Endothelial cell of umbilical vein (primary cell): Measurements from ENCODE around the gene SDE2.

Experiments used
- EZH2 ChIP-seq: IDR thresholded peaks from 2 replicates; pipeline ENCODE4 v1.6.1; 2012; ENCODE audit warnings: borderline replicate concordance, low read depth, mild to moderate bottlenecking, moderate library complexity, low read length, inconsistent platforms; ENCODE audit not compliant: severe bottlenecking
- GATA2 ChIP-seq: IDR thresholded peaks from 2 replicates; pipeline ENCODE4 v1.7.0; 2011; ENCODE audit warnings: low read depth, mild to moderate bottlenecking, moderate library complexity, mixed read lengths, low read length; ENCODE audit not compliant: insufficient read length, insufficient read depth
- POLR2A ChIP-seq: IDR thresholded peaks from 2 replicates; pipeline ENCODE4 v1.6.1; 2012; ENCODE audit warnings: low read depth, mild to moderate bottlenecking, control low read depth, low read length
- POLR2AphosphoS5 ChIP-seq: IDR thresholded peaks from 2 replicates; pipeline ENCODE4 v1.6.1; 2012; ENCODE audit warnings: low read depth, mild to moderate bottlenecking, control low read depth, low read length, moderate library complexity; ENCODE audit not compliant: insufficient read depth
- TF ChIP-seq, protein P1 (sequence below), 2 donors: IDR thresholded peaks; 1 replicate in 1 of 2; 2 replicates in 1 of 2; pipeline ENCODE4 v1.5.1; 2011; ENCODE audit warnings: low read length in 2 of 2, mild to moderate bottlenecking in 2 of 2, moderate library complexity in 2 of 2, control low read depth in 1 of 2, inconsistent platforms in 1 of 2, low read depth in 1 of 2; ENCODE audit not compliant: insufficient read depth in 1 of 2; ENCODE audit errors: extremely low read depth in 1 of 2

- no peak for TF ChIP-seq POLR2AphosphoS5
- TF ChIP-seq, protein P1, sequence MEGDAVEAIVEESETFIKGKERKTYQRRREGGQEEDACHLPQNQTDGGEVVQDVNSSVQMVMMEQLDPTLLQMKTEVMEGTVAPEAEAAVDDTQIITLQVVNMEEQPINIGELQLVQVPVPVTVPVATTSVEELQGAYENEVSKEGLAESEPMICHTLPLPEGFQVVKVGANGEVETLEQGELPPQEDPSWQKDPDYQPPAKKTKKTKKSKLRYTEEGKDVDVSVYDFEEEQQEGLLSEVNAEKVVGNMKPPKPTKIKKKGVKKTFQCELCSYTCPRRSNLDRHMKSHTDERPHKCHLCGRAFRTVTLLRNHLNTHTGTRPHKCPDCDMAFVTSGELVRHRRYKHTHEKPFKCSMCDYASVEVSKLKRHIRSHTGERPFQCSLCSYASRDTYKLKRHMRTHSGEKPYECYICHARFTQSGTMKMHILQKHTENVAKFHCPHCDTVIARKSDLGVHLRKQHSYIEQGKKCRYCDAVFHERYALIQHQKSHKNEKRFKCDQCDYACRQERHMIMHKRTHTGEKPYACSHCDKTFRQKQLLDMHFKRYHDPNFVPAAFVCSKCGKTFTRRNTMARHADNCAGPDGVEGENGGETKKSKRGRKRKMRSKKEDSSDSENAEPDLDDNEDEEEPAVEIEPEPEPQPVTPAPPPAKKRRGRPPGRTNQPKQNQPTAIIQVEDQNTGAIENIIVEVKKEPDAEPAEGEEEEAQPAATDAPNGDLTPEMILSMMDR (IDR thresholded peaks at IDR 0.05; ENCODE audit: extremely low read depth in 1 of 2, insufficient read depth in 1 of 2, low read depth in 1 of 2, low read length in 2 of 2) = no peak
- no peak for TF ChIP-seq EZH2
- TF ChIP-seq POLR2A = no peak
- TF ChIP-seq GATA2 = no peak
Observed at GRCh38 chr1:225958041-225958440, 41.1 kb downstream of the SDE2 start.
